Heart left ventricle (tissue), 16 donors: ENCODE results near the gene CCL26. TPM values are rescaled to one million over a fixed set of nuclear protein-coding genes. Genes with fewer than 3 reads are reported as not detected.

Experiments used
- ATAC-seq, 4 donors: fragments of 200-7000 bp; cut with Tn5 transposase; one replicate each; pipeline ENCODE4 v1.9.1; 2020 to 2022; ENCODE audit warnings: moderate library complexity in 4 of 4, mild to moderate bottlenecking in 3 of 4, moderate number of reproducible peaks in 1 of 4
- DNase-seq, 5 donors: peaks; one replicate each; pipeline ENCODE4 v3.0.0-alpha.2; 2020
- H3K27ac ChIP-seq, 12 donors: fragments of 200-600 bp; sonication (generic) in 4 of 12; one replicate each; pipeline versions ENCODE4 v1.5.0 to v1.8.0; 2016 to 2022; ENCODE audit warnings: mild to moderate bottlenecking in 2 of 12
- H3K27me3 ChIP-seq, 9 donors: fragments of 200-600 bp; sonication (generic) in 2 of 9; one replicate each; pipeline versions ENCODE4 v1.5.1 to v1.8.0; 2016 to 2022; ENCODE audit warnings: mild to moderate bottlenecking in 3 of 9
- H3K36me3 ChIP-seq, 9 donors: fragments of 200-600 bp; sonication (generic) in 2 of 9; one replicate each; pipeline versions ENCODE4 v1.5.0 to v1.8.0; 2018 to 2022; ENCODE audit warnings: mild to moderate bottlenecking in 2 of 9
- H3K4me1 ChIP-seq, 12 donors: fragments of 200-600 bp; sonication (generic) in 4 of 12; one replicate each; pipeline versions ENCODE4 v1.5.0 to v1.8.0; 2016 to 2022; ENCODE audit warnings: mild to moderate bottlenecking in 3 of 12
- H3K4me3 ChIP-seq, 12 donors: fragments of 200-600 bp; sonication (generic) in 4 of 12; one replicate each; pipeline versions ENCODE4 v1.5.0 to v1.8.0; 2017 to 2022; ENCODE audit warnings: mild to moderate bottlenecking in 9 of 12, moderate library complexity in 4 of 12
- H3K9me3 ChIP-seq, 12 donors: fragments of 200-600 bp; sonication (generic) in 4 of 12; one replicate each; pipeline versions ENCODE4 v1.5.0 to v1.8.0; 2016 to 2022; ENCODE audit warnings: mild to moderate bottlenecking in 1 of 12
- CTCF ChIP-seq, 12 donors: fragments of 200-600 bp; sonication (generic) in 4 of 12; IDR thresholded peaks; one replicate each; pipeline versions ENCODE4 v1.5.0 to v1.8.0; 2018 to 2022; ENCODE audit warnings: antibody characterized with exemption in 12 of 12, mild to moderate bottlenecking in 5 of 12
- POLR2A ChIP-seq, 2 donors: fragments of 450-650 bp; IDR thresholded peaks; one replicate each; pipeline ENCODE4 v1.6.1; 2017; ENCODE audit warnings: antibody characterized with exemption in 2 of 2, mild to moderate bottlenecking in 2 of 2, moderate library complexity in 2 of 2
- WGBS, 4 donors: extraction: QIAGEN DNeasy Blood & Tissue Kit in 2 of 4; methylation state at CpG; one replicate each; pipeline versions ENCODE4 v1.1.5 to v1.1.7; 2013 to 2018; 5-methylcytosine and 5-hydroxymethylcytosine counted together
- intact Hi-C, 10 donors: fragments of 100-400 bp; cut with DNase I; formaldehyde crosslinking; loops; one replicate each; pipeline versions ENCODE4 v1.11.1 to v1.14.2; 2022
- polyA plus RNA-seq, 2 donors: library from polyadenylated mRNA; stranded (reverse); fragments of 200-250 nt; gene quantifications; one replicate each; pipeline ENCODE4 v1.2.3, GENCODE V29; 2013
- total RNA-seq, 9 donors: library from RNA; depleted of rRNA in 2 of 9; stranded (reverse); fragments of >200 nt in 2 of 9; fragmentation: NEBNext Ultra II Directional in 3 of 9; extraction: Animal tissue kit (Norgen Biotek cat#: 25700) in 3 of 9; gene quantifications; one replicate each; pipeline versions ENCODE4 v1.1.0 to v1.2.4, GENCODE V29; 2016 to 2023
- donor health status: ischemic (EF 13 %, LVEDD 7.1; RV severe dilation, severe dysfunction).
- donor health status: healthy with polysubstance abuse.
- donor health status: DM: no; HTN: yes; CAD: no.
- donor health status: DM: no; HTN: no; CAD: no.
- donor health status: ischemic (EF 25% LVEDD 6.9; RV normal size, moderate dysfunction).
- donor health status: ischemic (EF 25% LVEDD 5.7; RV mildly dilated, moderate dysfunction).
- donor health status: healthy.
- donor health status: DM: yes; HTN: yes; CAD: no.
- donor health status: ischemic (EF 35%, LVEDD 5.7; RV mildly dilated, moderate dysfunction).
- donor health status: nonischemic (EF 11% LVEDD 7.7; RV severe dilation, severe dysfunction).
- donor health status: DM: yes; HTN: yes; CAD: no.
- donor health status: PGD.
- donor health status: ischemic (EF 29% LVEDD 5.4; RV normal size, mild dysfunction).
- donor health status: nonischemic (EF 23%, LVEDD 6.1; RV moderate dilation, normal function).

The CCL26 gene
- total and polyA plus RNA-seq, 11 donors, result 0.53 to 0.94 (median 0.76) TPM; not detected in 7

GRCh38 chr7:75738975-75739795, 32.8 kb downstream of the CCL26 start:
- ATAC-seq (peak; percentile 98 to 100 (median 99)), DNase-seq (peak; percentile 99 to 100 (median 100))
- TF ChIP-seq CTCF (IDR thresholded peaks at IDR 0.05), result peak in 6 of 12 donors; percentile 21 to 43 (median 27)
- TF ChIP-seq POLR2A (IDR thresholded peaks at IDR 0.05), result peak in 1 of 2 donors; percentile 58
- no peaks in the 10 kb centered on the region for H3K36me3 ChIP-seq
- H3K27me3 ChIP-seq, result no peaks in the 10 kb centered on the region
- H3K9me3 ChIP-seq, result no peaks in the 10 kb centered on the region
- H3K27ac ChIP-seq, result peak overlapping the region; percentile 71 to 95 (median 90)
- intact Hi-C loops, result loop anchor here in 6 of 10 donors (2.0 to 10.0 kb wide), 6 partner anchors 74 to 128 kb away; no protein-coding TSS in a partner anchor
- peak overlapping the region; percentile 76 to 100 (median 98) for H3K4me3 ChIP-seq
- peaks cover 0 to 42% (median 16%) of the 10 kb centered on the region in 12 donors for H3K4me1 ChIP-seq
- WGBS, 4 donors, result 0 to 2% (median 1%) methylated on average over 16 to 89 of the region's 89 CpGs

GRCh38 chr7:75738604-75738974, 33.4 kb downstream of the CCL26 start, which contains the start of gene HIP1:
Gene HIP1 (minus strand): TSS chr7:75738941. CDS start chr7:75738920, 21 bp downstream.
- Histone ChIP-seq H3K4me1 (peaks cover 0 to 43% (median 16%) of the 10 kb centered on the region in 12 donors), H3K4me3 (peak within 1 kb of the TSS; percentile 76 to 100 (median 98)), H3K9me3 (no peaks in the 10 kb centered on the region), H3K27ac (peak within 1 kb of the TSS; percentile 71 to 95 (median 90)), H3K27me3 (no peaks in the 10 kb centered on the region), H3K36me3 (peaks cover 0 to 2% (median 0%) of the 10 kb centered on the region in 9 donors)
- WGBS, 4 donors, result 0 to 1% (median 1%) methylated on average over 17 to 30 of the region's 30 CpGs
- DNase-seq (no peak), ATAC-seq (no peak)
- intact Hi-C loops, result loop anchor here in 6 of 10 donors (2.0 to 10.0 kb wide), 6 partner anchors 74 to 128 kb away; no protein-coding TSS in a partner anchor
- TF ChIP-seq CTCF (IDR thresholded peaks at IDR 0.05) (no peak), POLR2A (IDR thresholded peaks at IDR 0.05) (peak in 1 of 2 donors; percentile 57)

DNA sequence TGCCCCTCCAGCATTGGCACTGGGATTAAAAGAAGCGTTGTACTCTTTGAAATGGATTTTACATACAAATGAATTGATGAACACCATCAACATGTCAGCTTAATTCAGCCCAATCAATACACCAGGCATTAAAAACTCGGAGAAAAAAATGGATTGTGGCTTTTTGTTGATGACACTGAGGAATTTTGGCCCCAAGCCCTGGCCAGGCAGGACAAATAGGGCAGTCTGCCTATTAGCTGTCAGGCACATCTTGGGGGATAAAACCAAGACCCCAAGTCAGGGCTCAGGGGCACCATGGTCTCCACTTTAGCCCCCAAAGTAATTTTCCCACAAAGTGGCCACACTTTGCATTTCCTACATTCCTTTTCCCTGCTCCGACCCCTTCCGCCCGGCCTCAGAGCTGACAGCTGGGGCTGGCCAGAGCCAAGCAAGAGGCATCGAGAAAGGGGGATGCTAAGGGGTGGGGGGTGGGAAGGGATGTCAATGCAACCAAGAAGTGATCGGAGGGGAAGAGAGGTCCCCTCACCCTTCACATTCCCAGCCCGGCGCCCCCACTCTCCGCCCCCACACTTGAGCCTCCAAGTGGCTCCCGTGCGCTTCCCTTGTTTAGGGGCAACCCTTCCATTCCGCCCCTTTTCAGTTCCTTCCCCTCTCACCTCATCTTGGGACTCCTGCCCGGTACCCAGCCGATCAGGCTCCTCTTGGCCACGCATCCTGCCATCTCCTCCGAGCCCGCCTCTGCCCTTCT, 34.0 kb downstream of the CCL26 start:
- WGBS, 4 donors, result 4 to 5% (median 5%) methylated on average over 18 of the region's 18 CpGs
- Histone ChIP-seq H3K27me3 (no peaks in the 10 kb centered on the region), H3K36me3 (peaks cover 0 to 8% (median 0%) of the 10 kb centered on the region in 9 donors), H3K27ac (peak overlapping the region in 11 of 12 donors; percentile 62 to 94 (median 89)), H3K4me3 (peak overlapping the region; percentile 62 to 100 (median 98)), H3K4me1 (peaks cover 0 to 47% (median 16%) of the 10 kb centered on the region in 12 donors), H3K9me3 (no peaks in the 10 kb centered on the region)
- no peak for ATAC-seq
- TF ChIP-seq CTCF (IDR thresholded peaks at IDR 0.05), result no peak
- TF ChIP-seq POLR2A (IDR thresholded peaks at IDR 0.05), result no peak
- intact Hi-C loops, result loop anchor here in 6 of 10 donors (2.0 to 10.0 kb wide), 6 partner anchors 73 to 127 kb away; no protein-coding TSS in a partner anchor
- peak in 4 of 5 donors; percentile 22 to 64 (median 33) for DNase-seq
